ENCODE results near the gene GBP2. TPM values are rescaled to one million over a fixed set of nuclear protein-coding genes. Genes with fewer than 3 reads are reported as not detected.

Gene GBP2
- total RNA-seq, 4 donors from 2014 or later: 13.7 to 77.5 (median 56.1) TPM

- DNase-seq: no peak
- no peaks in the 10 kb centered on the region for H3K27me3 ChIP-seq
- no peak overlapping the region for H3K4me3 ChIP-seq
- peaks cover 0 to 32% (median 17%) of the 10 kb centered on the region in 4 donors for H3K4me1 ChIP-seq
- intact Hi-C loops (cut with DNase I; ENCODE audit: low total_unique reads) (no loop called here), in situ Hi-C loops (cut with MboI; ENCODE audit: low pct_ligation_motif_present in 1 of 4, low pct_unique_long_range_greater_than_20kb in 1 of 4, low sequenced_read_pairs in 3 of 4) (no loop called here)
- TF ChIP-seq, protein P1, sequence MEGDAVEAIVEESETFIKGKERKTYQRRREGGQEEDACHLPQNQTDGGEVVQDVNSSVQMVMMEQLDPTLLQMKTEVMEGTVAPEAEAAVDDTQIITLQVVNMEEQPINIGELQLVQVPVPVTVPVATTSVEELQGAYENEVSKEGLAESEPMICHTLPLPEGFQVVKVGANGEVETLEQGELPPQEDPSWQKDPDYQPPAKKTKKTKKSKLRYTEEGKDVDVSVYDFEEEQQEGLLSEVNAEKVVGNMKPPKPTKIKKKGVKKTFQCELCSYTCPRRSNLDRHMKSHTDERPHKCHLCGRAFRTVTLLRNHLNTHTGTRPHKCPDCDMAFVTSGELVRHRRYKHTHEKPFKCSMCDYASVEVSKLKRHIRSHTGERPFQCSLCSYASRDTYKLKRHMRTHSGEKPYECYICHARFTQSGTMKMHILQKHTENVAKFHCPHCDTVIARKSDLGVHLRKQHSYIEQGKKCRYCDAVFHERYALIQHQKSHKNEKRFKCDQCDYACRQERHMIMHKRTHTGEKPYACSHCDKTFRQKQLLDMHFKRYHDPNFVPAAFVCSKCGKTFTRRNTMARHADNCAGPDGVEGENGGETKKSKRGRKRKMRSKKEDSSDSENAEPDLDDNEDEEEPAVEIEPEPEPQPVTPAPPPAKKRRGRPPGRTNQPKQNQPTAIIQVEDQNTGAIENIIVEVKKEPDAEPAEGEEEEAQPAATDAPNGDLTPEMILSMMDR (IDR thresholded peaks at IDR 0.05): no peak
- TF ChIP-seq EP300 (IDR thresholded peaks at IDR 0.05; ENCODE audit: low read depth) (no peak), POLR2AphosphoS5 (IDR thresholded peaks at IDR 0.05) (no peak), POLR2A (IDR thresholded peaks at IDR 0.05) (no peak)
- peaks cover 0 to 53% (median 21%) of the 10 kb centered on the region in 4 donors for H3K36me3 ChIP-seq
- no peaks in the 10 kb centered on the region for H3K9me3 ChIP-seq
- WGBS, 2 donors (ENCODE audit: low coverage in 1 of 2): 93% methylated on average over 8 of the region's 8 CpGs; no CpG with 5 or more reads in 1 of the 2 donors
- no peak overlapping the region for H3K27ac ChIP-seq
These were observed 4.3 kb downstream of the GBP2 start for GRCh38 chr1:89121641-89122040.

GRCh38 chr1:89114662-89115061 is 11.3 kb downstream of the GBP2 start:
- in situ Hi-C loops (cut with MboI; ENCODE audit: low pct_ligation_motif_present in 1 of 4, low pct_unique_long_range_greater_than_20kb in 1 of 4, low sequenced_read_pairs in 3 of 4): no loop called here
- peaks cover 0 to 90% (median 29%) of the 10 kb centered on the region in 4 donors for H3K36me3 ChIP-seq
- intact Hi-C loops (cut with DNase I; ENCODE audit: low total_unique reads): no loop called here
- H3K9me3 ChIP-seq: no peaks in the 10 kb centered on the region
- TF ChIP-seq EP300 (IDR thresholded peaks at IDR 0.05; ENCODE audit: low read depth): no peak
- TF ChIP-seq, protein P1 (IDR thresholded peaks at IDR 0.05): no peak
- no peak for TF ChIP-seq POLR2A (IDR thresholded peaks at IDR 0.05)
- TF ChIP-seq POLR2AphosphoS5 (IDR thresholded peaks at IDR 0.05): no peak
- no peak overlapping the region for H3K27ac ChIP-seq
- no peak overlapping the region for H3K4me3 ChIP-seq
- H3K4me1 ChIP-seq: no peaks in the 10 kb centered on the region
- DNase-seq: no peak
- no peaks in the 10 kb centered on the region for H3K27me3 ChIP-seq
- WGBS, 2 donors (ENCODE audit: low coverage in 1 of 2): 81 to 82% methylated on average over 2 of the region's 2 CpGs

- no peaks in the 10 kb centered on the region for H3K4me1 ChIP-seq
- no peak for DNase-seq
- H3K27ac ChIP-seq: no peak overlapping the region
- in situ Hi-C loops (cut with MboI; ENCODE audit: low pct_ligation_motif_present in 1 of 4, low pct_unique_long_range_greater_than_20kb in 1 of 4, low sequenced_read_pairs in 3 of 4) (no loop called here), intact Hi-C loops (cut with DNase I; ENCODE audit: low total_unique reads) (no loop called here)
- TF ChIP-seq POLR2A (IDR thresholded peaks at IDR 0.05): no peak
- no peak for TF ChIP-seq POLR2AphosphoS5 (IDR thresholded peaks at IDR 0.05)
- TF ChIP-seq, protein P1 (IDR thresholded peaks at IDR 0.05): no peak
- TF ChIP-seq EP300 (IDR thresholded peaks at IDR 0.05; ENCODE audit: low read depth): no peak
- no peak overlapping the region for H3K4me3 ChIP-seq
- 79 to 86% methylated on average over 5 of the region's 5 CpGs for WGBS, 2 donors (ENCODE audit: low coverage in 1 of 2)
- H3K27me3 ChIP-seq: no peaks in the 10 kb centered on the region
- H3K9me3 ChIP-seq: no peaks in the 10 kb centered on the region
- H3K36me3 ChIP-seq: peaks cover 0 to 90% (median 29%) of the 10 kb centered on the region in 4 donors
These were observed 12.9 kb downstream of the GBP2 start for GRCh38 chr1:89112871-89113613.

GRCh38 chr1:89104687-89105086 is 21.2 kb downstream of the GBP2 start:
- no peak for DNase-seq
- no peak overlapping the region for H3K4me3 ChIP-seq
- intact Hi-C loops (cut with DNase I; ENCODE audit: low total_unique reads) (no loop called here), in situ Hi-C loops (cut with MboI; ENCODE audit: low pct_ligation_motif_present in 1 of 4, low pct_unique_long_range_greater_than_20kb in 1 of 4, low sequenced_read_pairs in 3 of 4) (no loop called here)
- H3K27ac ChIP-seq: no peak overlapping the region
- no peaks in the 10 kb centered on the region for H3K4me1 ChIP-seq
- H3K9me3 ChIP-seq: no peaks in the 10 kb centered on the region
- peaks cover 0 to 47% (median 17%) of the 10 kb centered on the region in 4 donors for H3K36me3 ChIP-seq
- 97 to 98% methylated on average over 10 to 17 of the region's 17 CpGs for WGBS, 2 donors (ENCODE audit: low coverage in 1 of 2)
- no peak for TF ChIP-seq POLR2A (IDR thresholded peaks at IDR 0.05)
- no peak for TF ChIP-seq POLR2AphosphoS5 (IDR thresholded peaks at IDR 0.05)
- TF ChIP-seq, protein P1 (IDR thresholded peaks at IDR 0.05): no peak
- TF ChIP-seq EP300 (IDR thresholded peaks at IDR 0.05; ENCODE audit: low read depth): no peak
- no peaks in the 10 kb centered on the region for H3K27me3 ChIP-seq

All from transverse colon (tissue), 4 donors.